ENCODE measurements around the gene LIPK.

DNA sequence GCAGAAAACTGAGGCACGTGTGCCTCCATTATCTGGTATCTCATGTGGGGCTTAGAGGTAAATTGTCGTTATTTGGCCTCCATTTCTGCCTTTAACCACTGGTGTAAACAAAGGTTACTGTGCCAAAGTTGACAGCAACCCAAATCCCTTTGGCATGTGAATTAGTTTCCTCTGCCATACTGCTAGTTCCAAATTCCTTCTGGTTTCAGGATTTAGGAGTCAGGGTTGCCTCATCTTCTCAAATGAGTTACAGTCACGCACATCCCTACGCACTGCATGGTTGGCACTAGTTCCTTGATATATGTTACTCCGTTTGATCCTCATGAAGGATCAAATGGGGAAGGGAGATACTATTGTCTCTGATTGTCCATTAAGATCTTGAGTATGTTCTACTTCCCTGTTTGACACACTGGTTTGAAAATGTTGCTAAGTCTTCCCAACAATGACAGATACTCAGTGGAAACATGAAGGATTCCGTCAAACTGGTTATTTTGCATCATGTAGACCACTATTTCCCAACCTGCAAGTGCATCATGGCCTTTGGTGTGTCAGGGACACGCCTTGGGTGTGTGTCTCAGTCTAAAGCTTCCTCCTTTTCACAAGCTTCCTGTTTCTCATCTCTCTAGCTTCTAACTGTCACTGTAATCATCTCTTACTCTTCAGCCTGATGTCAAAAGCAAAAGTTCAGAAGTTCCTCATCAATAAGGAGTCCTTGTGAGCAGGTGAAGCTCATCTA is 53.5 kb downstream of the LIPK start, which contains the start of gene LIPN:
- TF ChIP-seq, protein P1, sequence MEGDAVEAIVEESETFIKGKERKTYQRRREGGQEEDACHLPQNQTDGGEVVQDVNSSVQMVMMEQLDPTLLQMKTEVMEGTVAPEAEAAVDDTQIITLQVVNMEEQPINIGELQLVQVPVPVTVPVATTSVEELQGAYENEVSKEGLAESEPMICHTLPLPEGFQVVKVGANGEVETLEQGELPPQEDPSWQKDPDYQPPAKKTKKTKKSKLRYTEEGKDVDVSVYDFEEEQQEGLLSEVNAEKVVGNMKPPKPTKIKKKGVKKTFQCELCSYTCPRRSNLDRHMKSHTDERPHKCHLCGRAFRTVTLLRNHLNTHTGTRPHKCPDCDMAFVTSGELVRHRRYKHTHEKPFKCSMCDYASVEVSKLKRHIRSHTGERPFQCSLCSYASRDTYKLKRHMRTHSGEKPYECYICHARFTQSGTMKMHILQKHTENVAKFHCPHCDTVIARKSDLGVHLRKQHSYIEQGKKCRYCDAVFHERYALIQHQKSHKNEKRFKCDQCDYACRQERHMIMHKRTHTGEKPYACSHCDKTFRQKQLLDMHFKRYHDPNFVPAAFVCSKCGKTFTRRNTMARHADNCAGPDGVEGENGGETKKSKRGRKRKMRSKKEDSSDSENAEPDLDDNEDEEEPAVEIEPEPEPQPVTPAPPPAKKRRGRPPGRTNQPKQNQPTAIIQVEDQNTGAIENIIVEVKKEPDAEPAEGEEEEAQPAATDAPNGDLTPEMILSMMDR (IDR thresholded peaks at IDR 0.05): no peak
- TF ChIP-seq POLR2A (IDR thresholded peaks at IDR 0.05): no peak
